Esophagus muscularis mucosa (tissue), 4 donors: ENCODE measurements around the gene PRELID3B. TPM values are rescaled to one million over a fixed set of nuclear protein-coding genes. Genes with fewer than 3 reads are reported as not detected.

Experiments
- DNase-seq: peaks from one replicate; pipeline ENCODE4 v3.0.0-alpha.2; 2017; ENCODE audit errors: extremely low spot score
- H3K27ac ChIP-seq, 4 donors: fragments of 200-600 bp; sonication (generic); replicated peaks in 1 of 4; 1 replicate in 3 of 4; 2 replicates in 1 of 4; pipeline ENCODE4 v1.5.1; 2016 to 2019; ENCODE audit warnings: mild to moderate bottlenecking in 1 of 4
- H3K27me3 ChIP-seq, 4 donors: fragments of 200-600 bp; sonication (generic); one replicate each; pipeline versions ENCODE4 v1.5.1 to v1.6.0; 2016 to 2019
- H3K36me3 ChIP-seq, 4 donors: fragments of 200-600 bp; sonication (generic); one replicate each; pipeline ENCODE4 v1.5.1; 2016 to 2019
- H3K4me1 ChIP-seq, 4 donors: fragments of 200-600 bp; sonication (generic); one replicate each; pipeline ENCODE4 v1.5.1; 2016 to 2019
- H3K4me3 ChIP-seq, 4 donors: fragments of 200-600 bp; sonication (generic); 1 replicate in 2 of 4; 2 replicates in 2 of 4; pipeline ENCODE4 v1.5.1; 2016 to 2019; ENCODE audit warnings: mild to moderate bottlenecking in 4 of 4, moderate library complexity in 1 of 4
- H3K9me3 ChIP-seq, 4 donors: fragments of 200-600 bp; sonication (generic); 1 replicate in 3 of 4; 2 replicates in 1 of 4; pipeline ENCODE4 v1.5.1; 2016 to 2019
- EP300 ChIP-seq: sonication (generic); formaldehyde crosslinking; IDR thresholded peaks from one replicate; pipeline ENCODE4 v1.6.1; 2017; ENCODE audit warnings: antibody characterized with exemption
- POLR2A ChIP-seq: fragments of 450-650 bp; IDR thresholded peaks from one replicate; pipeline ENCODE4 v1.6.1; 2017; ENCODE audit warnings: antibody characterized with exemption, moderate library complexity, mild to moderate bottlenecking, low read depth
- POLR2AphosphoS5 ChIP-seq, 2 donors: sonication (generic); formaldehyde crosslinking; IDR thresholded peaks; one replicate each; pipeline ENCODE4 v1.6.1; 2017; ENCODE audit warnings: antibody characterized with exemption in 2 of 2
- WGBS: methylation state at CpG from one replicate; pipeline ENCODE4 v1.1.5; 2018; 5-methylcytosine and 5-hydroxymethylcytosine counted together
- intact Hi-C: fragments of 100-400 bp; cut with DNase I; formaldehyde crosslinking; loops from one replicate; pipeline ENCODE4 v1.15.1; 2023
- total RNA-seq, 4 donors: library from RNA; depleted of rRNA; stranded (reverse); fragments of >200 nt; gene quantifications; one replicate each; pipeline versions ENCODE4 v1.1.0 to v1.2.1, GENCODE V29; 2016
- TF ChIP-seq, protein P1 (sequence below), 3 experiments: fragments of 200-600 bp in 2 of 3; fragments of 450-650 bp in 1 of 3; sonication (generic) in 2 of 3; IDR thresholded peaks; one replicate each; pipeline ENCODE4 v1.5.1; 2017 to 2019; ENCODE audit warnings: antibody characterized with exemption in 3 of 3, mild to moderate bottlenecking in 2 of 3, moderate library complexity in 1 of 3

Gene PRELID3B
- total RNA-seq, 4 donors from 2014 or later: 32.0 to 48.4 (median 36.6) TPM

- WGBS: 80% methylated on average over 3 of the region's 3 CpGs
- H3K36me3 ChIP-seq: peaks cover 92 to 100% (median 99%) of the 10 kb centered on the region in 4 donors
- TF ChIP-seq, protein P1, sequence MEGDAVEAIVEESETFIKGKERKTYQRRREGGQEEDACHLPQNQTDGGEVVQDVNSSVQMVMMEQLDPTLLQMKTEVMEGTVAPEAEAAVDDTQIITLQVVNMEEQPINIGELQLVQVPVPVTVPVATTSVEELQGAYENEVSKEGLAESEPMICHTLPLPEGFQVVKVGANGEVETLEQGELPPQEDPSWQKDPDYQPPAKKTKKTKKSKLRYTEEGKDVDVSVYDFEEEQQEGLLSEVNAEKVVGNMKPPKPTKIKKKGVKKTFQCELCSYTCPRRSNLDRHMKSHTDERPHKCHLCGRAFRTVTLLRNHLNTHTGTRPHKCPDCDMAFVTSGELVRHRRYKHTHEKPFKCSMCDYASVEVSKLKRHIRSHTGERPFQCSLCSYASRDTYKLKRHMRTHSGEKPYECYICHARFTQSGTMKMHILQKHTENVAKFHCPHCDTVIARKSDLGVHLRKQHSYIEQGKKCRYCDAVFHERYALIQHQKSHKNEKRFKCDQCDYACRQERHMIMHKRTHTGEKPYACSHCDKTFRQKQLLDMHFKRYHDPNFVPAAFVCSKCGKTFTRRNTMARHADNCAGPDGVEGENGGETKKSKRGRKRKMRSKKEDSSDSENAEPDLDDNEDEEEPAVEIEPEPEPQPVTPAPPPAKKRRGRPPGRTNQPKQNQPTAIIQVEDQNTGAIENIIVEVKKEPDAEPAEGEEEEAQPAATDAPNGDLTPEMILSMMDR (IDR thresholded peaks at IDR 0.05): no peak
- TF ChIP-seq POLR2AphosphoS5 (IDR thresholded peaks at IDR 0.05): no peak
- no peak for TF ChIP-seq EP300
- TF ChIP-seq POLR2A: no peak
These were observed 49.7 kb downstream of the PRELID3B start for GRCh38 chr20:58992911-58993310.

GRCh38 chr20:58991715-58992114 is 50.9 kb downstream of the PRELID3B start:
- Histone ChIP-seq H3K36me3 (peaks cover 88 to 100% (median 99%) of the 10 kb centered on the region in 4 donors), H3K27me3 (no peaks in the 10 kb centered on the region), H3K4me1 (no peaks in the 10 kb centered on the region), H3K27ac (no peak overlapping the region), H3K9me3 (no peaks in the 10 kb centered on the region), H3K4me3 (no peak overlapping the region)
- DNase-seq: no peak
- intact Hi-C loops: no loop called here
- TF ChIP-seq POLR2AphosphoS5 (IDR thresholded peaks at IDR 0.05): no peak
- no peak for TF ChIP-seq POLR2A
- TF ChIP-seq, protein P1 (IDR thresholded peaks at IDR 0.05): no peak
- no peak for TF ChIP-seq EP300
- WGBS: 76% methylated on average over 9 of the region's 9 CpGs

More at GRCh38 chr20:58992911-58993310, 49.7 kb downstream of the PRELID3B start:
- H3K9me3 ChIP-seq: no peaks in the 10 kb centered on the region
- H3K27ac ChIP-seq: no peak overlapping the region
- no peaks in the 10 kb centered on the region for H3K27me3 ChIP-seq
- DNase-seq: no peak
- intact Hi-C loops: no loop called here
- H3K4me1 ChIP-seq: no peaks in the 10 kb centered on the region
- H3K4me3 ChIP-seq: no peak overlapping the region

DNA sequence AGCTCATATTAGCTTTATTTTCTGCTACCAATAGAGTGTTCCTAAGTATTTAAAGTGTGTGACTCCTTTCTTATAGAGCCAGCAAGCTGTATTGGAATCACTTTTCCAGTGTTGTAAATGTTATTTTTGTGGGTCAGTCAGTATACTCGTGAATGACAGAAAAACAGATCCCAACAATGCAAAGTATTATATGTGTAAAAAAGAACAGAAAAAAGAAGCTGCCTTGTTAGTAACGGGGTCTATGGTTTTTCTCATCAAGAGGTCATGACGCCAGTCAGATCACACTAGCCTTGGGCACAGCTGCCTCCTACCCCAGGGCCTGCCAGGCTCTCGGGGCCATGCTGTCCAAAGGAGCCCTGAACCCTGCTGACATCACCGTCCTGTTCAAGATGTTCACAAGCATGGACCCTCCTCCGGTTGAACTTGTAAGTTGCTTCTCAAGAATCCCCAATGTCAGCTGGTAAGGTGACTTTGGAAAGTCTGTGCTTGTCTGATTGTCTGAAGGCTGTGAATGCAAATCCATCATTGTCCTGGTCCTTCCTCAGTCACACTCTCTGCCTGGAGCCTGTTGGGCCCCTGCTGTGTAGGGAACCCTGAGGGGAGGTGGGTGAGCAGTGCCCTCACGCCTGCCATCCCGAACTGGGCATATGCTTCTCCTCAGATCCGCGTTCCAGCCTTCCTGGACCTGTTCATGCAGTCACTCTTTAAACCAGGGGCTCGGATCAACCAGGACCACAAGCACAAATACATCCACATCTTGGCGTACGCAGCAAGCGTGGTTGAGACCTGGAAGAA is 51.7 kb downstream of the PRELID3B start:
- TF ChIP-seq POLR2A (no peak), POLR2AphosphoS5 (IDR thresholded peaks at IDR 0.05) (no peak), EP300 (no peak)
- TF ChIP-seq, protein P1 (IDR thresholded peaks at IDR 0.05): no peak
- Histone ChIP-seq H3K4me3 (no peak overlapping the region), H3K9me3 (no peaks in the 10 kb centered on the region), H3K27ac (no peak overlapping the region), H3K4me1 (peaks cover 0 to 3% (median under 1%) of the 10 kb centered on the region in 4 donors), H3K36me3 (peaks cover 86 to 100% (median 97%) of the 10 kb centered on the region in 4 donors), H3K27me3 (no peaks in the 10 kb centered on the region)
- 85% methylated on average over 14 of the region's 14 CpGs for WGBS
- DNase-seq: no peak
- intact Hi-C loops: no loop called here

- H3K4me3 ChIP-seq: no peak overlapping the region
- H3K27ac ChIP-seq: no peak overlapping the region
- peaks cover 71 to 87% (median 82%) of the 10 kb centered on the region in 4 donors for H3K36me3 ChIP-seq
- intact Hi-C loops: no loop called here
- no peaks in the 10 kb centered on the region for H3K27me3 ChIP-seq
- TF ChIP-seq POLR2AphosphoS5 (IDR thresholded peaks at IDR 0.05) (no peak), POLR2A (no peak), EP300 (no peak)
- TF ChIP-seq, protein P1 (IDR thresholded peaks at IDR 0.05): no peak
- H3K4me1 ChIP-seq: peaks cover 9 to 19% (median 16%) of the 10 kb centered on the region in 4 donors
- 95% methylated on average over 10 of the region's 10 CpGs for WGBS
- no peaks in the 10 kb centered on the region for H3K9me3 ChIP-seq
- no peak for DNase-seq
These were observed 53.4 kb downstream of the PRELID3B start for GRCh38 chr20:58989196-58989595.
